HUES6 (cell line): Measurements from ENCODE around the gene DOCK10.

ENCODE experiments used
- H3K27ac ChIP-seq: 2 replicates; pipeline ENCODE4 v1.7.0; 2013; ENCODE audit warnings: low read depth, mild to moderate bottlenecking, low read length, inconsistent platforms
- H3K27me3 ChIP-seq: 2 replicates; pipeline ENCODE4 v1.6.1; 2013; ENCODE audit warnings: low read length; ENCODE audit not compliant: control insufficient read depth, insufficient read depth
- H3K36me3 ChIP-seq: 2 replicates; pipeline ENCODE4 v1.6.1; 2013; ENCODE audit warnings: low read length; ENCODE audit not compliant: control insufficient read depth, insufficient read depth
- H3K4me1 ChIP-seq: 2 replicates; pipeline ENCODE4 v1.6.1; 2013; ENCODE audit warnings: low read length; ENCODE audit not compliant: control insufficient read depth, insufficient read depth
- H3K4me3 ChIP-seq: 2 replicates; pipeline ENCODE4 v1.5.1; 2013; ENCODE audit warnings: low read depth, low read length
- H3K9ac ChIP-seq: one replicate; pipeline ENCODE4 v1.6.1; 2013; ENCODE audit warnings: mild to moderate bottlenecking, low read length
- H3K9me3 ChIP-seq: 2 replicates; pipeline ENCODE4 v1.6.1; 2013; ENCODE audit warnings: low read depth, low read length; ENCODE audit not compliant: control insufficient read depth, insufficient read depth

The DOCK10 gene

GRCh38 chr2:224796695-224797305 lies 245.5 kb downstream of the DOCK10 start:
- Histone ChIP-seq H3K4me1 (no peaks in the 10 kb centered on the region; the same call in 1 of the 2 replicates), H3K9ac (no peak overlapping the region), H3K36me3 (no peaks in the 10 kb centered on the region), H3K27me3 (no peaks in the 10 kb centered on the region), H3K9me3 (no peaks in the 10 kb centered on the region), H3K27ac (no peak overlapping the region), H3K4me3 (no peak overlapping the region)

- Histone ChIP-seq H3K9ac (no peak overlapping the region), H3K27ac (no peak overlapping the region), H3K36me3 (no peaks in the 10 kb centered on the region), H3K9me3 (no peaks in the 10 kb centered on the region), H3K4me3 (no peak overlapping the region), H3K4me1 (no peaks in the 10 kb centered on the region), H3K27me3 (no peaks in the 10 kb centered on the region)
Observed at GRCh38 chr2:224793946-224794345, 248.3 kb downstream of the DOCK10 start.

- H3K4me3 ChIP-seq: no peak overlapping the region
- H3K36me3 ChIP-seq: no peaks in the 10 kb centered on the region
- no peak overlapping the region for H3K27ac ChIP-seq
- no peaks in the 10 kb centered on the region for H3K4me1 ChIP-seq
- no peaks in the 10 kb centered on the region for H3K9me3 ChIP-seq
- no peaks in the 10 kb centered on the region for H3K27me3 ChIP-seq
- no peak overlapping the region for H3K9ac ChIP-seq
Observed at GRCh38 chr2:224786848-224787247, 255.4 kb downstream of the DOCK10 start.

- Histone ChIP-seq H3K9ac (no peak overlapping the region), H3K27me3 (no peaks in the 10 kb centered on the region), H3K9me3 (no peaks in the 10 kb centered on the region), H3K4me1 (no peaks in the 10 kb centered on the region), H3K4me3 (no peak overlapping the region), H3K27ac (no peak overlapping the region), H3K36me3 (no peaks in the 10 kb centered on the region)
Observed at GRCh38 chr2:224781400-224781799, 260.9 kb downstream of the DOCK10 start.

- no peaks in the 10 kb centered on the region for H3K4me1 ChIP-seq
- no peak overlapping the region for H3K4me3 ChIP-seq
- H3K27me3 ChIP-seq: no peaks in the 10 kb centered on the region
- H3K9ac ChIP-seq: no peak overlapping the region
- H3K36me3 ChIP-seq: no peaks in the 10 kb centered on the region
- no peaks in the 10 kb centered on the region for H3K9me3 ChIP-seq
- no peak overlapping the region for H3K27ac ChIP-seq
Observed at GRCh38 chr2:224780823-224781222, 261.4 kb downstream of the DOCK10 start.

- Histone ChIP-seq H3K4me1 (no peaks in the 10 kb centered on the region), H3K9me3 (no peaks in the 10 kb centered on the region), H3K27me3 (no peaks in the 10 kb centered on the region), H3K4me3 (no peak overlapping the region), H3K36me3 (no peaks in the 10 kb centered on the region), H3K9ac (no peak overlapping the region), H3K27ac (no peak overlapping the region)
Observed at GRCh38 chr2:224780106-224780505, 262.2 kb downstream of the DOCK10 start.

- no peaks in the 10 kb centered on the region for H3K36me3 ChIP-seq
- H3K4me3 ChIP-seq: no peak overlapping the region
- no peaks in the 10 kb centered on the region for H3K27me3 ChIP-seq
- H3K27ac ChIP-seq: no peak overlapping the region
- H3K9ac ChIP-seq: no peak overlapping the region
- no peaks in the 10 kb centered on the region for H3K4me1 ChIP-seq
- no peaks in the 10 kb centered on the region for H3K9me3 ChIP-seq
Observed at GRCh38 chr2:224778474-224778877, 263.8 kb downstream of the DOCK10 start.

GRCh38 chr2:224777559-224777930 lies 264.7 kb downstream of the DOCK10 start:
- H3K4me1 ChIP-seq: no peaks in the 10 kb centered on the region
- no peaks in the 10 kb centered on the region for H3K27me3 ChIP-seq
- H3K27ac ChIP-seq: no peak overlapping the region
- H3K9me3 ChIP-seq: no peaks in the 10 kb centered on the region
- no peak overlapping the region for H3K4me3 ChIP-seq
- no peaks in the 10 kb centered on the region for H3K36me3 ChIP-seq
- no peak overlapping the region for H3K9ac ChIP-seq

- no peaks in the 10 kb centered on the region for H3K9me3 ChIP-seq
- H3K4me1 ChIP-seq: no peaks in the 10 kb centered on the region
- H3K36me3 ChIP-seq: no peaks in the 10 kb centered on the region
- no peak overlapping the region for H3K4me3 ChIP-seq
- H3K9ac ChIP-seq: no peak overlapping the region
- H3K27ac ChIP-seq: no peak overlapping the region
- no peaks in the 10 kb centered on the region for H3K27me3 ChIP-seq
Observed at GRCh38 chr2:224776795-224777558, 265.3 kb downstream of the DOCK10 start.

GRCh38 chr2:224775647-224776046 lies 266.6 kb downstream of the DOCK10 start:
- Histone ChIP-seq H3K9me3 (no peaks in the 10 kb centered on the region), H3K4me3 (no peak overlapping the region), H3K36me3 (no peaks in the 10 kb centered on the region), H3K9ac (no peak overlapping the region), H3K27ac (no peak overlapping the region), H3K27me3 (no peaks in the 10 kb centered on the region), H3K4me1 (no peaks in the 10 kb centered on the region)

- no peak overlapping the region for H3K4me3 ChIP-seq
- H3K4me1 ChIP-seq: no peaks in the 10 kb centered on the region
- H3K27ac ChIP-seq: no peak overlapping the region
- H3K9me3 ChIP-seq: 0 out of 2 replicates have a peak, but pooled peaks cover under 1% of the 10 kb centered on the region
- H3K27me3 ChIP-seq: no peaks in the 10 kb centered on the region
- H3K9ac ChIP-seq: no peak overlapping the region
- H3K36me3 ChIP-seq: no peaks in the 10 kb centered on the region
Observed at GRCh38 chr2:224774735-224775134, 267.5 kb downstream of the DOCK10 start.
